SK-N-DZ (cell line): ENCODE measurements around the gene DUS3L.
"Not testable (repeated sequence)": the region's sequence is repeated elsewhere in the genome, so short reads cannot be mapped to it uniquely, and the experiment has no call there.

Source experiments
- DNase-seq: peaks from one replicate; pipeline ENCODE4 v3.0.0-alpha.2; 2015; ENCODE audit warnings: low spot score

DUS3L gene

DNA sequence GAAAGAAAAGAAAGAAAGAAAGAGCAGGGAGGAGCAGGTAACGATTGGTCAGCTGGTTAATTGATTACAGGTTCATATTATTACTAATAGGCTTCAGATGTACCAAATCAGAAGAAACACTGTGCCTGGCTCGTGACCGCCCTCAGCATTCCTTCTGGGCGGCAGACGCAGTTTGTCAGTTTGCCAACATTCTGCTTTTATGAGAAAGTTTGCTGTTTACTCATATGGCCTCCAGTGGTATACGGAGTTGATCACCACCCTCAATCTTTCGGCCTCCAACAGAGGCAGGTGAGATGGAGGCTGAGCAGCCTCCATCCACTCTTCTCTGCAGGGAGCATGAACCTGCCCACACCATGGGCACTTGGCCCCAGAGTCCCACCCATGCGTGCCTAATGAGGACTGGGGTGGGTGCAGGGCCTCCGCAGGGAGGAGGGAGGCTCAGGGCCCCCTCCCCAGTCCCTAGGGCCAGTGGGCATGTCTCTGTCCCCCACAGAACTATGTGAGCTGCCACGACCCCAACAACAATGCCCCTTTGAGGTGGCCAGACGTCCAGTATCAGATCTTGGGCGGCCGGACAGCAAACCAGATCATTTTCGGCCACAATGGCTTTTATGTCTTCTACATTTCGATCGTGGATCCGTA is 15.2 kb downstream of the DUS3L start:
- no peak for DNase-seq

DNA sequence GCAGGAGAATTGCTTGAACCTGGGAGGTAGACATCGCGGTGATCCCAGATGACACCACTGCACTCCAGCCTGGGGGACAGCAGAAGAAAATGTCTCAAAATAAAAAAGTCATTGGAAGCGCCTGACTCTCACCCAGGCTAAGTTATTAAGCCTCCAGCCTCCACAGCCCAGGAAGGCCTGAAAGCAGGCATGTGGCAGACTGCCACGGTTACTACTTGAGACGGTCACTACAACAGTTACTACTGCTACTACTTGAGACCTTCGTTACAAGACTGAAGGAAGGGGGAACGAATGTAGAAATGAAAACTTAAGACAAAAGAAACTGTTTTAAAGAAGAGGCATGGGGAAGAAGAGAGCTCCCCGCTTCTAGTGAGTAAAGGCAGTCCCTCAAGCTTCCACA is 16.0 kb downstream of the DUS3L start:
- no peak for DNase-seq

DNA sequence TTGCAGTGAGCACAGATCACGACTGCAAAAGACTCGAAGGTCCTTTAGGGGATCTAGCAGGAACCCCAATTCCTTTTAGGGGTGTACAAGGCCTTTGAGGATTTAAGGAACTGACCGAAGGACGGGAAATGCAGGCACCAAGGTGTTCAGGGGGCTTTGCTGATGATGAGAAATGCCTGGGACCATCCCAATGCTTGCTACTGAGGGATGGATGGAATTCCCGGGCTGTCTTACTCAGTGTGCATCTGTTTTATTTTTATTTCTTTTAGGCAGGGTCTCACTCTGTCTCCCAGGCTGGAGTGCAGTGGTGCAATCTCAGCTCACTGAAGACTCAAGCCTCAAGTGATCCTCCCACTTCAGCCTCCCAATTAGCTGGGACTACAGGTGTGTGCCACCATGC is 17.7 kb downstream of the DUS3L start:
- no peak for DNase-seq

- DNase-seq, result no peak
These were observed 18.5 kb downstream of the DUS3L start for GRCh38 chr19:5772416-5772815.

- DNase-seq, result no peak
These were observed 23.0 kb downstream of the DUS3L start for GRCh38 chr19:5767949-5768348.

- DNase-seq, result no peak
These were observed 25.7 kb downstream of the DUS3L start for GRCh38 chr19:5765220-5765619.

- DNase-seq, result no peak
These were observed 28.2 kb downstream of the DUS3L start for GRCh38 chr19:5762608-5763217.

DNA sequence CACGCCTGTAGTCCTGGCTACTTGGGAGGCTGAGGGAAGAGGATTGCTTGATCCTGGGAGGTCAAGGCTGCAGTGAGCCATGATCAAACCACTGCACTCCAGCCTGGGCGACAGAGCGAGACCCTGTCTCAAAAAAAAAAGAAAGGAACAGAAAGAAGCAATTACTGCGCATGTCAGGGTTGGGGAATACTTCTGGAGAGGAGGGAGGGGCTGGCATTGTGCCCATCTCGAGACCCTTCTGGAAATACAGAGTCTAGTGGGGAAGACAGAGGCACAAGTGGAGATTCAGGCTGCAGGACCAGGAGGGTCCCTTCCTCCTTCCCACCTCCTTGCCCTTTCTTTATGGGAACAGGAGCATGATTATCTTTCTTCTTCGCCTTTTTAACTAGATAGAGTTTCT is 37.2 kb downstream of the DUS3L start:
- no peak for DNase-seq

- no peak for DNase-seq
These were observed 39.3 kb downstream of the DUS3L start for GRCh38 chr19:5751709-5752108.

GRCh38 chr19:5749505-5749904 is 41.5 kb downstream of the DUS3L start:
- no peak for DNase-seq

GRCh38 chr19:5748920-5749319 is 42.0 kb downstream of the DUS3L start:
- DNase-seq, result not testable (repeated sequence)

DNA sequence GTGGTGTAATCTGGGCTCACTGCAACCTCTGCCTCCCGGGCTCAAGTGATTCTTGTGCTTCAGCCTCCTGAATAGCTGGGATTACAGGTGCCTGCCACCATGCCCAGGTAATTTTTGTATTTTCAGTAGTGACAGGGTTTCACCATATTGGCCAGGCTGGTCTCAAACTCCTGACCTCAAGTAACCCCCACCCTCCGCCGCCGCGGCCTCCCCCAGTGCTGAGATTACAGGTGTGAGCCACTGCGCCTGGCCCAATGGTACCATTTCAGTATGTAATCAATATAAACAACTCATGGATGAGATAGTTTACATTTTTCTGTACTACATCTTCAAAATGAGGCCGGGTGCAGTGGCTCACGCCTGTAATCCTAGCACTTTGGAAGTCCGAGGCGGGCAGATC is 46.0 kb downstream of the DUS3L start:
- DNase-seq, result not testable (repeated sequence)

DNA sequence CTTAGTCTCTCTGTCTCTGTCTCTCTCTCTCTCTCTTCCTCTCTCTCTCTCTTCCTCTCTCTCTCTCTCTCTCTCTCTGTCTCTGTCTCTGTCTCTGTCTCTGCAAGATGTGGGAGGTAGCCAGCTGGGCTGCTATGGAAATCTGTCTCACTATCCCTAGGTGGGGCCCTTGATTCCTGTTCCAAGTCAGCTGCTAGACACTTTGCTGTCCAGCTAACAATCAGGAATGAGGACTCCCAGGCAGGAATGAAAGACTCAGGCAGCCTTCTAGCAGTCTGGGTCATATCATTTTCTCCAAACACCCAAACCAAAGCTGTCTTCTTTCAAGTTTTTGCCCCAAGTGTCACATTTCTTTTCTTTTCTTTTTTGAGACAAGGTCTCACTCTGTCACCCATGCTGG is 47.3 kb downstream of the DUS3L start:
- no peak for DNase-seq

GRCh38 chr19:5742051-5742450 is 48.9 kb downstream of the DUS3L start:
- DNase-seq, result no peak

- no peak for DNase-seq
These were observed 52.5 kb downstream of the DUS3L start for GRCh38 chr19:5738423-5738822.
